Calu3 (cell line): ENCODE results near the gene CRY2. TPM values are rescaled to one million over a fixed set of nuclear protein-coding genes. Genes with fewer than 3 reads are reported as not detected.

ENCODE experiments used
- BruUV-seq: library from RNA; stranded (reverse); fragments of 400-500 nt; replicated peaks from 2 replicates; lab custom pipeline; 2021; lab: Mats Ljungman, UMichigan
- CTCF ChIA-PET: fragments of 300-600 bp; sonication (Branson Sonifier 250); formaldehyde crosslinking; loops from one replicate; lab custom pipeline; 2022; ENCODE audit warnings: antibody characterized with exemption; lab: Charles Lee
- DNase-seq: peaks from one replicate; pipeline ENCODE4 v3.0.0; 2022
- H3K27ac Mint-ChIP-seq: one replicate; pipeline ENCODE4 v1.8.0; 2022; ENCODE audit warnings: mixed read lengths; ENCODE audit not compliant: unreplicated experiment
- H3K27me3 Mint-ChIP-seq: one replicate; pipeline ENCODE4 v1.8.0; 2022; ENCODE audit warnings: mixed read lengths; ENCODE audit not compliant: unreplicated experiment
- H3K36me3 Mint-ChIP-seq: one replicate; pipeline ENCODE4 v1.8.0; 2022; ENCODE audit warnings: mild to moderate bottlenecking, moderate library complexity, mixed read lengths; ENCODE audit not compliant: insufficient read depth, unreplicated experiment
- H3K4me1 Mint-ChIP-seq: one replicate; pipeline ENCODE4 v1.8.0; 2022; ENCODE audit warnings: mild to moderate bottlenecking, low read depth, mixed read lengths; ENCODE audit not compliant: unreplicated experiment
- H3K4me3 Mint-ChIP-seq: one replicate; pipeline ENCODE4 v1.8.0; 2022; ENCODE audit warnings: mild to moderate bottlenecking, low read depth, moderate library complexity, mixed read lengths; ENCODE audit not compliant: unreplicated experiment
- H3K9me3 Mint-ChIP-seq: one replicate; pipeline ENCODE4 v1.8.0; 2022; ENCODE audit warnings: low read depth, mixed read lengths; ENCODE audit not compliant: unreplicated experiment
- CTCF ChIP-seq: fragments of 200-600 bp; IDR thresholded peaks from one replicate; pipeline ENCODE4 v1.8.0; 2022; ENCODE audit warnings: antibody characterized with exemption; ENCODE audit not compliant: unreplicated experiment
- intact Hi-C: fragments of 100-400 bp; cut with micrococcal nuclease; formaldehyde crosslinking; loops from one replicate; pipeline ENCODE4 v1.10.0; 2022; ENCODE audit not compliant: unreplicated experiment
- total RNA-seq: library from RNA; stranded (reverse); gene quantifications from 2 replicates; pipeline ENCODE4 v1.2.3, GENCODE V29; 2022

Gene CRY2
- total RNA-seq, 1 experiment from 2014 or later = 14.9 TPM

GRCh38 chr11:45892856-45893255, 45.6 kb downstream of the CRY2 start:
- no TSS peak for BruUV-seq
- no peak overlapping the region for H3K4me3 Mint-ChIP-seq
- no peak overlapping the region for H3K27ac Mint-ChIP-seq
- CTCF ChIA-PET = no interaction called here
- peaks cover 61% of the 10 kb centered on the region for H3K27me3 Mint-ChIP-seq
- H3K9me3 Mint-ChIP-seq = no peaks in the 10 kb centered on the region
- no peak for TF ChIP-seq CTCF
- H3K36me3 Mint-ChIP-seq = no peaks in the 10 kb centered on the region
- no peak for DNase-seq
- H3K4me1 Mint-ChIP-seq = no peaks in the 10 kb centered on the region
- intact Hi-C loops = no loop called here

- BruUV-seq = no TSS peak
- H3K27ac Mint-ChIP-seq = no peak overlapping the region
- CTCF ChIA-PET = interaction anchor here (0.6 to 0.7 kb wide), 2 partner anchors 21 to 35 kb away, joined by 3 to 5 read pairs; no protein-coding TSS in a partner anchor
- no peak for TF ChIP-seq CTCF
- H3K4me3 Mint-ChIP-seq = no peak overlapping the region
- H3K9me3 Mint-ChIP-seq = no peaks in the 10 kb centered on the region
- no peak for DNase-seq
- intact Hi-C loops = no loop called here
- peaks cover 62% of the 10 kb centered on the region for H3K27me3 Mint-ChIP-seq
- peaks cover 12% of the 10 kb centered on the region for H3K36me3 Mint-ChIP-seq
- H3K4me1 Mint-ChIP-seq = no peaks in the 10 kb centered on the region
Observed at GRCh38 chr11:45894555-45895247, 47.4 kb downstream of the CRY2 start.

GRCh38 chr11:45895553-45896259, 48.4 kb downstream of the CRY2 start:
- Mint-ChIP-seq H3K36me3 (peaks cover 20% of the 10 kb centered on the region), H3K4me3 (no peak overlapping the region), H3K4me1 (peaks cover 6% of the 10 kb centered on the region), H3K27me3 (peaks cover 62% of the 10 kb centered on the region), H3K9me3 (no peaks in the 10 kb centered on the region), H3K27ac (no peak overlapping the region)
- no peak for TF ChIP-seq CTCF
- CTCF ChIA-PET = interaction anchor here (0.7 kb wide), 1 partner anchor 22 kb away, joined by 5 read pairs; no protein-coding TSS in a partner anchor
- no peak for DNase-seq
- intact Hi-C loops = loop anchor here (1.0 kb wide), 1 partner anchor 20 kb away; no protein-coding TSS in a partner anchor
- no TSS peak for BruUV-seq

GRCh38 chr11:45896422-45896984, 49.2 kb downstream of the CRY2 start:
- H3K4me3 Mint-ChIP-seq = no peak overlapping the region

More at GRCh38 chr11:45896422-45896984, 49.2 kb downstream of the CRY2 start:
- DNase-seq = peak; percentile 68
- Mint-ChIP-seq H3K27ac (no peak overlapping the region), H3K9me3 (no peaks in the 10 kb centered on the region), H3K4me1 (peaks cover 10% of the 10 kb centered on the region), H3K36me3 (peaks cover 25% of the 10 kb centered on the region), H3K27me3 (peaks cover 63% of the 10 kb centered on the region)
- TF ChIP-seq CTCF = no peak
- intact Hi-C loops = loop anchor here (1.0 kb wide), 1 partner anchor 21 kb away; no protein-coding TSS in a partner anchor
- BruUV-seq = no TSS peak
- CTCF ChIA-PET = interaction anchor here (1.6 kb wide), 1 partner anchor 122 kb away, joined by 4 read pairs; no protein-coding TSS in a partner anchor
